ENCODE data around the gene TMEM63A.
"Not testable (repeated sequence)": the region's sequence is repeated elsewhere in the genome, so short reads cannot be mapped to it uniquely, and the experiment has no call there.

Gene TMEM63A

GRCh38 chr1:225908773-225909172, 26.6 kb upstream of the TMEM63A start:
- no peak for DNase-seq (ENCODE audit: low spot score)

- DNase-seq (ENCODE audit: low spot score) = no peak
Measured at GRCh38 chr1:225908013-225908640, 25.9 kb upstream of the TMEM63A start.

GRCh38 chr1:225907341-225907740, 25.2 kb upstream of the TMEM63A start:
- no peak for DNase-seq (ENCODE audit: low spot score)

- DNase-seq (ENCODE audit: low spot score) = no peak
Measured at GRCh38 chr1:225906467-225906866, 24.3 kb upstream of the TMEM63A start.

GRCh38 chr1:225903623-225904022, 21.4 kb upstream of the TMEM63A start:
- DNase-seq (ENCODE audit: low spot score) = no peak

DNA sequence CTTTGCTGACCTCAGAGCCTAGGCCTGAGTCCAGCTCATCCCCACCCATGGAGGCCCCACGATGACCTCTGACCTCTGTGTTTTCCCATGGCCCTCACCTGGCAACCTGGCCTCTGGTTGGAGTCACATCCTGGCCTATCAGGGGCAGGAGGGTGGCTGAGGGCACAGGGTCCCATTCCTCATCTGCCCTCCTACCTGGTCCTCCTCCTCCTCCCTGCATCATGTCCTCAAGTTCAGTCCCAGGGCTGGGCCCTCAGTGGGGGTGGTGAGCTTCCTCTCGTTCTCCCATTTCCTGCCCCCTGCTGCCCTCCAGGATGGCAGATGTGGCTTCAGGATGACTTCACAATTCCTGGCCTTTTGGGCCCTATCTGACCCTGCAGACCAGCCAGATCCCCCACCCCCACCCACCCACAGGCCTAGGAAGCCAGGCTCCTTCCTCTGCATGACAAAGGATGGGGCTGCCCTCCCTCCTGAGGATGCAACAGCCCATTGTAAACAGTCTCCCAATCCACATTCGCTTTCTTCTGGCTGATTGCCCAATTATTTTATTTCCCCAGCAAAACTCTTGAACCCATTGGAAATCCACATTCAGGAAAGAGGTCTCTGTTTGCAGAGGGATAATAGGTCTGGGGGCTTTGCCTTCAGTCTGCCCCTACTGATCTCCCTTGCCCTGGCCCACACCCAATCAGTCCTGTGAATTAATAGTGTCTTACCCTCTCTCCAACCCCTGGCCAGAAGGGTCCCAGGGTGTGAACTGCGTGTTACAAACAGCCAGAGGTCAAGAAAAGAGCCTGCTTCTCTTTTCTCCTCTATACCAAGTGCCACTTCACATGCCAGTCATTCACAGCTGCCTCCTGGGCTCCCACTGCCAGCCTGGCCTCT, 17.1 kb upstream of the TMEM63A start:
- DNase-seq (ENCODE audit: low spot score) = no peak

DNA sequence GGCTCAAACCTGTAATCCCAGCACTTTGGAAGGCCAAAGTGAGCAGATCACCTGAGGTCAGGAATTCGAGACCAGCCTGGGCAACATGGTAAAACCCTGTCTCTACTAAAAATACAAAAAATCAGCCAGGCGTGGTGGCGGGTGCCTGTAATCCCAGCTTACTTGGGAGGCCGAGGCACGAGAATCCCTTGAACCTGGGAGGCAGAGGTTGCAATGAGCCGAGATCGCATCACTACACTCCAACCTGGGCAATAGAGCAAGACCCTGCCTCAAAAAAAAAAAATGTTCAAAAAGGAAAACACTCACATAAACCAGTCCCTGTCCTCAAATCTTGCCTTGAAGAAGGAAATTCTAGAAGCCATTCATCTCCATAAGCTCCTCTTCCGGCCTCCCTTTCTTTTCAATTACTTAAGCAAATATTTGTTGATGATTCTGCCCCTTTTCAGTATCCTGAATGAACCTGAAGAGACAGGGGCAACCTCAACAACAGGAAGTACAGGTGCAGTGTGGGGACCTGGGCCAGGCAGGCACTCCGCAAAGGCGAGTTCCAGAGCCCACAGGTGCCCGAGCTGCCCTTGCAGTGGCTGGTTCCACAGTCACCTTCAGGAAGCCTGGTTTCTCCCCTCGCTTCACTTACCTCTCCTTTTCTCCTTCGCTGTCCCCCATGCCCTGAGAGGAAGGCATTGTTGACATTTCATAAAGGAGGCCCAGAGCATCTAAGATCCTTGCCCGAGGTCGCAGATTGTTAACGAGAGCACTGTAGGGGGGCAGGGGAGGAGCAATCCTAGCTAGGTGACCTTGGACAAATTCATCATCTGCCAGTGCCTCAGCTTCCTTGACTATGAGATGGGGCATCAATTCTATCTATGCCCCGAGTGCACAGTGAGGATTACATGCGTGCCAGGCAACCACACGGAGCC, 15.7 kb upstream of the TMEM63A start:
- DNase-seq (ENCODE audit: low spot score) = no peak

- peak; percentile 89 for DNase-seq (ENCODE audit: low spot score)
Measured at GRCh38 chr1:225896937-225897549, 14.9 kb upstream of the TMEM63A start.

DNA sequence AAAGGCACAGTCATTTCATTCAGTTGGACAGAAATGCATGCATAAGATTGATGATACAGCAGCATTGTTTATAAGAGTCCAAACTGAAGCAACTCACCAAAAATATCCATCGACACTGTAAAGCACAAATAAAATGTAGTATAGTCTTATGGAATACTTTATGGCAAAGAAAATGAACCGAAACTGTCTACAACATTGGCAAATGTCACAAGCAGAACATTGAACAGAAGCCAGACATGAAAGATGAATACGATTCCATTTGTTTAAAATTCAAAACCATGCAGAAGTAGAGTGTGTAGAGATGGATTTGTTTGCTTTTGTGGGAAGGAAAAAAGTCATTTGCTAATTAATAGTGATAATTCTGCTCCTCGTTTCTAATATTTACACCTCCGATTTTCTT, 14.3 kb upstream of the TMEM63A start:
- DNase-seq (ENCODE audit: low spot score) = no peak

- no peak for DNase-seq (ENCODE audit: low spot score)
Measured at GRCh38 chr1:225892307-225892706, 10.1 kb upstream of the TMEM63A start.

- peak; percentile 26 for DNase-seq (ENCODE audit: low spot score)
Measured at GRCh38 chr1:225891229-225891972, 9.2 kb upstream of the TMEM63A start.

DNA sequence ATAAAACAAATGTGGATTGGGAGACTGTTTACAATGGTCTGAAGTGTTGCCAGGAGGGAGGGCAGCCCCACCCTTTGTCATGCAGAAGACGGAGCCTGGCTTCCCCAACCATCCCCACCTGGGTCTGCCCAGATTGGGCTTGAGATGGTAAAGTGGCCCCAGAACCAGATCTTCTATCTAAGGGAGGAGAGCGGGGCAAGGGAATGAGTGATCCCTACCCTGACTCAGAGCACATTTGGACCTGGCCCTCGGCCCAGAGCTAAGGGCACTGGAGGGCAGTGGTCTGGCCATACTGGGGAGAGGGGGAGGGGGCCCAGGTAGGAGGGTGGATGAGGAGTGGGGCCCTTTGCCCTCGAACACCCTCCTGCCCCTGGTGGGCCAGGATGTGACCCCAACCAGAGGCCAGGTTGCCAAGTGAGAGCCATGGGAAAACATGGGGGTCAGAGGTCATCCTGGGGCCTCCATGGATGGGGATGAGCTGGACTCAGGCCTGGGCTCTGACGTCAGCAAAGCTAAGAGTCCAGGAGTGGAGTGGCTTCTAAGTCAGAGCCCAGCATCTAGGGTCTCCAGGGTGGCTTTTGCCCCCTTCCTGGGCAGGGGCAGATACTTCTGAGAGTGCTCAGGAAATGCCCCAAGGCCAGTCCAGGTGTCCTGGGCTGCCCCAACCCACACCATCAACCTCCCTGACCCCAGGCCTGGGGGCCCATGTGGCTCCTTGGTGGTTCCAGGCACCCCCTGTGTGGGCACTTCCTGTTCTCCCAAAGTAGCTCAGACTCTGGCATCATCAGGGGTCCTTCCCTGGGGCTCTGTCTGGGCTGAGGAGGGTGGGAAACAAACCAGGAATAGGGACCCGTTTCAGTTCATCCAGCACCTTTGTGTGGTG, 8.4 kb upstream of the TMEM63A start:
- no peak for DNase-seq (ENCODE audit: low spot score)

DNA sequence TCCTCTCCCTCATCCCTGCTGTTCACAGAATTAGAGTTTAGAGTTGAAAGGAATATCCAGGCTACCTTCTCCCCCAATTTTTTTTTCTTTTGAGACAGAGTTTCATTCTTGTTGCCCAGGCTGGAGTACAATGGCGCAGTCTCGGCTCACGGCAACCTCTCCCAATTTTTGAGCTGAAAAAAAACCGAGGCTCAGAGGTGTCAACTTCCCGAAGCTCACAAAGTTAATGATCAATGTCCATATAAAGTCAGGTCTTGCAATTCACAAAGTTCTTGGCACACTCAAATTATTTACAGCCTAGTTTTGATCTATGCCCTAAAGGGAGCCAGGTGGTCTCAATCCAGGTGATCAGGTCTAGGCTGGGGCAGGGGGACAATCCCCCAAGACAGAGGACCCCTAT, 7.6 kb upstream of the TMEM63A start:
- DNase-seq (ENCODE audit: low spot score) = no peak

GRCh38 chr1:225888898-225889601, 6.9 kb upstream of the TMEM63A start, which contains the start of gene LEFTY1:
Gene LEFTY1, minus strand, starts transcription at chr1:225889146. Its CDS starts 80 bp downstream, at chr1:225889066.
- no peak for DNase-seq (ENCODE audit: low spot score)

DNA sequence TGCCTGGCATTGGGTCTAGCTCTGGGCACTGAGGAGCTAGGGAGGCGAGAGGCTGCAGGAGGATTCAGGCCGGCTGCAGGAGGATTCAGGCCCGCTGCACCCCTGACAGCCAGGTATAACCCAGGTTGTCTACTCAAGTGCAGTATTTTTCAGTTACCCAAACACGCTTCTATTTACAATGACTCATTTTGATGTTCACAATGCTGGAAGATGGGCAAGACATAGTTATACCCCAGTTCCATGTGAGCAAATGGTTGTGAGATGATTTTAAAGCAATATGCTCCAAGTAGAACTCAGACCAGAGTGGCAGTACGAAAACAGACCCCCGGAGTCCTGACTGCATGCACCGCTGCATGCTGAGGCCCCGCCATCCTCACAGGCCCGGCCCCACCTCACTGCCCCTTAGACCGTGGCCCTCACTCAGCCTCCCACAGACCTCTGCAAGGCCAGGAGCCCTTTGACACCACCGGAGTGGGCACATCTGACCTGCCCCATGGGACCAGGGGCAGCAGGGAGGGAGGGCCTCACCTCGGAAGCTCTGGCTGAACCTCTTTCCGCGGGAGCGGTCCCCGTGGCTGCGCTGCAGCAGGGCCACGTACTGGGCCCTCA, 6.2 kb upstream of the TMEM63A start:
- DNase-seq (ENCODE audit: low spot score) = no peak

DNA sequence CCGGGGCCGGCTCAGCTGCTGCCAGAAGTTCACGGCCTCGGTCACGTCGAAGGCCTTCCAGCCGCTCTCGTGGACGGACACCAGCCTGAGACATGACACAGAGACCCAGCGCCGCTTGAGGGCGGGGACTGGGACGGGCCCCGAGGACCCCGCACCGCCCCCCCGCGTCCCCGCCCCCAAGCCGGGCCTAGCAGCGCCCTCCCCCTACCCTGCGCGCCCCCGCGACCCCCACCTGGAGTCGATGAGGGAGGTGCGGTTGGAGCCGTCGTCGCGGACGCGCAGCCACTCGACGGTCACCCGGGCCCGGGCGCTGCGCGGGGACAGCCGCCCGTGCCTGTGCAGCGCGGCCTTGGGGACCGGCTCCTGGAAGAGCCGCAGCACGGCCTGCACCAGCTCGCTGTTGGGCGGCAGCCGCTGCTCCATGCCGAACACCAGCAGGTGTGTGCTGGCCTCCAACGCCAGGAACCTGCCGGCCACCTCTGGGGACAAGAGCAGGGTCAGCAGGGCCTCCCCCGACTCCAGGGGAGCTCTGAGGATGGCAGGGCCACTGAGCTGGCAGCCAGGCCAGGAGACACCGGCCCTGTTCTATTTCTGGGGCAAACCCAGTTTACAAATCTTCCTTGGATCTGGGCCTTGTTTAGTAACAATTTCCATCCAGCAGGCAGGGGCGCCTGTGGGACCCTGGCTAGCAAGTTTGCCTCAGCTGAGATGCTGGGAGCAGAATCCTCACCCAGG, 5.5 kb upstream of the TMEM63A start:
- not testable (repeated sequence) for DNase-seq (ENCODE audit: low spot score)

DNA sequence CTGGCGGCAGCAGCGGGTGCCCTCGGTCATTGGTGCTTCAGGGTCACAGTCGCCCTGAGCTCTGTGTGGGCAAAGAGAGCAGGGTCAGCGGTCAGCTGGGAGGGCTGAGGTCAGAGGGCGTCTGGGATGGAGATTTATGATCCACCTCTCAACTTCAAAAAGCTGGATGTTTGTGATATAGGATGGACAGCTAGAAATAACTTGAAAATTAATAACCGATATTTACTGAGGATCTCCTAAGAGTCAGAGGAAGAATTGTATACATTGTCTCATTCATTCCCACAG, 4.8 kb upstream of the TMEM63A start:
- no peak for DNase-seq (ENCODE audit: low spot score)

DNA sequence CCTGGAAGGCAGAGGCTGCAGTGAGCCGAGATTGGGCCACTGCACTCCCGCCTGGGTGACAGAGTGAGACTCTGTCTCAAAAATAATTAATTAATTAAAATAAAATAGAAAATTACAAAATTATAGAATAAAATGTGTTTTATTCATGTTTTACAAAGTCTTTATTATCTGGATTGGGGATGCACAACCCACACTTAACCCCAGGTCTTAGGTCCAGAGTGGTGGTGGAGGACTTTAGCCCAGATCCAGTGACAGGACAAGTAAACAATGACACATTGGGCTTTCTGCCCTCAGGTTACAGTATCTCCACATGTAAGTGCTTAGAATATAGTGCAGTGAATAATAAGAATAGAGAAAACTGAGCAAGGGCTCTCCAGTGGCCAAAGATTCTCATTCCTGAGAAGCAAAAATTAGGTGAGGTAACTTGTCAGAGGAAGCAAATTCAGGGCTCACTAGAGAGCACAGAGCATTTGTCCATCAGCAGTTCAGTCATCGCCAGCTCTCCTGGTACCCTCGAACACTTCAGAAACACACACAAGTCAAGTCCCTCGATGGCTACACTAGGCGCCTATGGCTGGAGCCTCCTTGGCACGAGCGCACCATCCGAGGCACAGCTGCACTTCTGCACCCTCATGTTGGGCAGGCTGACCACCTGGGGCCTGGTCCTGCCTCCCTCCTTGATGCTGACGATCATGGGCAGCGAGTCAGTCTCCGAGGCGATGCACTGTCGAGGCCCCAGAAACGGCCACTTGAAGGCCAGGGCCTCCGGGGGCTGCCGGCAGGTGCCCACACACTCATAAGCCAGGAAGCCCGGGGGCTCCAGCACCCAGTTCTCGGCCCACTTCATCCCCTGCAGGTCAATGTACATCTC, 4.2 kb upstream of the TMEM63A start:
- DNase-seq (ENCODE audit: low spot score) = no peak

Measured in kidney tubule cell (primary cell).